Forelimb muscle (tissue), 1 donor: ENCODE results near the gene TRHDE. TPM values are rescaled to one million over a fixed set of nuclear protein-coding genes. Genes with fewer than 3 reads are reported as not detected.

Source experiments
- DNase-seq: peaks from one replicate; pipeline ENCODE4 v3.0.0-alpha.2; 2013; ENCODE audit warnings: low read depth
- polyA plus RNA-seq: library from polyadenylated mRNA; unstranded; fragments of 120-200 nt; gene quantifications from one replicate; pipeline ENCODE4 v1.2.1, GENCODE V29; 2013; ENCODE audit not compliant: insufficient read length

The TRHDE gene
- polyA plus RNA-seq, 1 donor: 0.40 TPM

GRCh38 chr12:72444566-72444965 lies 172.4 kb downstream of the TRHDE start:
- no peak for DNase-seq

- DNase-seq: no peak
These were observed 175.9 kb downstream of the TRHDE start for GRCh38 chr12:72448089-72448488.

DNA sequence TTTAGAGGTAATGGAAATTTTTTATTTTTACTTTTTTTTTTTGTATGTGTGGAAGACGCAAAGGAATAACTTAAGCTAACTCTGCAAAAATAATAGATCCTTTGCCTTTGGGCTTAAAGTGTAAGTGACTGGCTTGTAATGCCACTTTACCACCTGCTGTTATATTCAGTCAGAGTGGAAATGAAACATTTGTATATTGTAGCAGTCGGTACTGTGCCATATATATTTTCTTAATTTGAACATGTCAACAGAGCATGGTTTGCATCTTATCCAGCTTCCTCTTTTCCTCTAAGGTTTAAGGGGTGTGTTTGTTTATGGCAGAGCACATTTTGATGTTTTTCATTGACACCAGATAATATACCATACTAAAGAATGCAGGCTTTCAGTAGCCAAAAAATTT lies 176.6 kb downstream of the TRHDE start:
- DNase-seq: no peak

DNA sequence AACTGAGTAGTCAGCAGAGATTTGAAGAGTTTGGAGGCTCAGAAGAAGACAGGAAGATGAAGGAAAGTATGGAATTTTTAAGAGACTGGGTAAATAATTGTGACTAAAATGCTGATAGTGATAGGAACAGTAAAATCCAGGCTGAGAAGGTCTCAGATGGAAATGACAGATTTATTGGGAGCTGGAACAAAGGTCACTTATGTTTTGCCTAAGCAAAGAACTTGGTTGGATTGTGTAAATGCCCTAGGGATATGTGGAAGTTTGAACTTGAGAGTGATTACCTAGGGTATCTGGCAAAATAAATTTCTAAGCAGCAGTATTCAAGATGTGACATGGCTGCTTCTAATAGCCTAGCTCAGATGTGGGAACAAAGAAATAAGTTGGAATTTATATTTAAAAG lies 180.9 kb downstream of the TRHDE start:
- DNase-seq: no peak

DNA sequence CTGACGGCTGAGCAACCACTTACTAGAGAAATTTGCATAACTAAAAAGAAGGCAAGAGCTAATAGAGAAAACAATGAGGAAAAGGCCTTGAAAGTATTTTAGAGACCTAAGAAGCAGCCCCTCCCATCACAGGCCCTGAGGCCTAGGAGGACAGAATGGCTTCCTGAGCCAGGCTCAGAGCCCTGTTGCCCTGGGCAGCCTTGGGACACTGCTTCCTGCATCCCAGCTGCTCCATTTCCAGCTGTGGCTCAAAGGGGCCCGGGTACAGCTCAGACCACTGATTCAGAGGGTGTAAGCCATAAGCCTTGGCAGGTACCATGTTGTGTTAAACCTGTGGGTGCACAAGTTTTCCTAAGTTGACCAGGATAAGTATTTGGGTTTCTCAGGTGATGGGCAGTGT lies 181.4 kb downstream of the TRHDE start:
- DNase-seq: no peak

DNA sequence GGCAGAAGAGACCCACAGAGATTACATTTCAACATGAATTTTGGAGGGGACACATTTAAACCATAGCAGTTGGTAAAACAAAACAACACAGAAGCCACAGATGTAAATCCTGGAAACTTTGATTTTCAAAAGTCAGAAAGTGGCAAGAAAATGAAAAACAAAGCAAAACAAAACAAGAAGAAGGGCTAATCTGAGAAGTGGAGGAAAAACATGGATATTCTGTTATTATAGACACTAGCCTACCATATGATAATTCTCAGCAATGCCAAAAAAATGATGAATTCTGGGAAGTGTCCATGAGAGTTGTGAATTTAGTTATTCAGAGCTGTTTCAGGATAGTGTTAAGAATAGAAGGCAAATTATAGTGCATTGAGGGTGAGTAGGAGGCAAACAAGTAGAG lies 192.3 kb downstream of the TRHDE start:
- DNase-seq: no peak

GRCh38 chr12:72465155-72465554 lies 193.0 kb downstream of the TRHDE start:
- DNase-seq: no peak

- no peak for DNase-seq
These were observed 193.9 kb downstream of the TRHDE start for GRCh38 chr12:72465940-72466630.

DNA sequence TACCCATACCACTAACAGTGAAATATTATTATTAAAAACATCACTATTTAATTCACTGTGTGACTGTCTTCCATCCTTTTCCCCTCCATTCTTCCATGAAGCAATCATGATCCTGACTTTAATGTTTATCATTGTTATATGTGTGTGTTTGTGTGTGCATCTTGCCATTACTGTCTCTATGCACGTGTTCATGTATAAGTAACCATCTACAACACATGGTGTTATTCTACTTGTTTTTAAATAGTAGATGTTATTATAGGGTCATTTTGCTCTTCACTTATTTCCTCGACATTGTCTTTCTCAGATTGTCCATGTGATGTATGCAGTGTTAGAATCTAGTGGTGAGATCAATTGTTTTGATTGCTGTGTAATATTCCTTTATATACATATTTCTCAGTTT lies 195.8 kb downstream of the TRHDE start:
- DNase-seq: no peak

GRCh38 chr12:72468505-72468904 lies 196.3 kb downstream of the TRHDE start:
- no peak for DNase-seq

DNA sequence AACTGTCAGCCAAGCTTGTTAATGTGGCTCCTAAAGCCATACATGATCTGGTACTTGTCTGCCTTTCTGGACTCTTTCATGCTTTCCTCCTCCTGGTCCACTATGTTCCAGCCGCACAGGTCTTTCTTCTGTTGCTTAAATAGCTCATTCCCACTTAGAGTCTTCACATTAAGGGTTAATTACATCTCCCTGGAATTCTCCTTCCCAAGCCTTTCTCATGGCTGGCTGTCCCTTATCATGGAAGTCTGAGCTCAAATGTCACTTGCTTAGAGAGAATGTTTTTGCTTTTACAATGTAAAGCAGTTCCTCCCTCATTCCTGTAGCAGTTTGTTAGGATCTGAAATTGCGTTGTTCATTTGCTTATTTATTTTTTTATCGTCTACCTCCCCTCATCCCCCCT lies 199.6 kb downstream of the TRHDE start:
- no peak for DNase-seq

DNA sequence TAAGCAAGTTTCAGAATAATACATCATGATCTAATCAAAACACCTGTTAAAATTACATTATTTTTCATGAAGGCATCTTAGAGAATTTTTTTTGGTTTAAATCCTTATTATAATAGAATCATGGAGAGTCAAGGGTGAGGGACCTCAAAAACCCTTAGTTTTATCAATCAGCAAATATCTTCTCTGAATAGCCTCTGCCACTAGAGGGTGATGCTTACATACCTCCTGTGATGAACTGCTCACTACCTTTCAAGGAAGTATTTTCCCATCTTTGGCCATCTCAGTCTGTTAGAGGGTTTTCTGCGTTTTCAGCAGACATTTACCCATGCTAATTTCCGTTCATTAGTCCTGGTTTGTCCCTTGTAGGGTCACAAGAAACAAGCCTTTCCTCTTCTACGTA lies 200.2 kb downstream of the TRHDE start:
- DNase-seq: no peak

GRCh38 chr12:72476301-72476700 lies 204.1 kb downstream of the TRHDE start:
- DNase-seq: no peak

DNA sequence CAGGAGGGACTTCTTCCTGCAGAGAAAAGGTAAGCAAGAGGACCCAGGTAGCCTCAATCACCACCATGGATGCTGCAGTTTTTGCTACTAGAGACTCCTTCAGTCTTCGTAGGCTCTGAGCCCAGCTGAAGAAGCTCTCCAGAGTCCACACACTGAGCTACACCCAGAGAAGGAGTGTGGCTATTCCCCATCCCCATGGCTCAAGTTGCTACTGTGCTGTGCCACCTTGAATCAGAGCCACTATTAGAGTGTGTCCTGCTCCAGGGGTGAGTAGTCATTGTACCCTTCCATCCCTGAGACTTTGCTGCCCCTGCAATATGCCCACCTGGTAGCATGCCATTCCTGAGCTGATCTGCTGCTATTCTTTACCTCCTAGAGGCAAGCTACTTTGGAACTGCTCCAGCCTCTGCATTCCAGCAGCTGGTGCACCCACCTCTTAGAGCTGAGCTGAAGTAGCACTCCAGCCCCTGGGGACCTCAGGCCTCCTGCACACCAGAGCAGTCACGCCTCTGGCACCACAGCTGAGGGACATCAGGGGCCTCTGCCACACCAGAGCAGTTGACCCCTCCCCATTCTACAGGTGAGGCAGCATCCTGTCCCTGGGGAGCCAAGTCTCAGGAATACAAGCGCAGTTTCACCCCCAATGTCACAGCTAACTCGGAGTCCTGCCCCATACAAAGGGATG lies 213.0 kb downstream of the TRHDE start:
- DNase-seq: no peak

DNA sequence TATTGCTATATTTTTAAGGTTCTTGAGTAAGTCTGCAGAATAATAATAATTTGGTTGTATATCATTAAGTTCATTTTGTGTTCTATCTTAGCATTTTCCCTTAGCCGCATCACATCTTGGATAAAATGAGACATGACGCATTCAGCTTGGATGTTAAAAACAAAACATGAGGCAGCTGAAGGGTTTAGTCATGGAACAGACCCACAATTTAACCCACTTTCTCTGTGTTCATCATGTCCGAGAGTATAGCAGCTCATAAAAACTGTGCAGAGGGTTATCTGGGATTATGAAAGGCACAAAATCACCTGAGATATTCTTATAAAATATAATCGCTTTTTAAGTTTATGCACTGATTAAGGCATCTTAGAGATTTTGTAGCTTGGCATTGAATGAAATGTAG lies 219.3 kb downstream of the TRHDE start:
- no peak for DNase-seq

DNA sequence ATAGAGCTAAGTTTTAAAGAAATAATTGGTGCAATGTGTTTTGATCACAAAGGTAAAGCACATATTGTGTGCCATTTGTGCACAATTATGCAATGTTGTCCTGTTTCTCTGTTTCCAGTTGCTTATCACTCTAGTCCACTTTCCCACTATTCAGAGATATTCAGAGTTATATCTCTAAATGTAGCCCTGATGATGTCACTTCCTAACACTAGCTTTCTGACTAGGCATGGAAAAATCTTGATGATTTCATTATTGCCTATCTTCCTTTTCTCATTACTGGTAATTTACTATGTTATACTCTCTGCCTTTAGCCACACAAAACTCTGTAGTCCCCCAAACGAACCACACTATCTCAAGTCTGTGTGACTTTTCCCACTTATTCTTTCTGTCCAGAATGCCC lies 221.2 kb downstream of the TRHDE start:
- DNase-seq: no peak

DNA sequence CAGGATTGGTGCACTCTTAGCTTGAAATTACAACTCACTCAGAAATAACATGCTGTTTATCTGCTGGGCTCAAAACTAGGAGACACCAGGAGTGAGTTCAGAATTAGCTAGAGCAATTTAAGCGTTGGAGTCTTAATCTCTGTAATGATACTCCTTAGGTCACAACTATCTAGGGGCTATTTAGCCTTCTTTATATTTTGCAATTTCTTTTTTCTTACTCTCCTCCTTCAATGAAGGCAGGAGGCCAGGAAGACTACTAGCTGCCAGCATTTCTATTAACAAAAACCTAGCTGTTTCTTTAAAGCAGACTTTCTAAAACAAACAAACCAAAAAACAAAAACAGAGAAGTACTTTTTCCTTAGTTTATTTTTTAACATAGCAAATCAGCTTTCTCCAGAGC lies 226.2 kb downstream of the TRHDE start:
- DNase-seq: no peak

- DNase-seq: no peak
These were observed 227.1 kb downstream of the TRHDE start for GRCh38 chr12:72499244-72499643.

GRCh38 chr12:72502546-72502945 lies 230.4 kb downstream of the TRHDE start:
- DNase-seq: no peak

- DNase-seq: no peak
These were observed 233.1 kb downstream of the TRHDE start for GRCh38 chr12:72505227-72505626.

DNA sequence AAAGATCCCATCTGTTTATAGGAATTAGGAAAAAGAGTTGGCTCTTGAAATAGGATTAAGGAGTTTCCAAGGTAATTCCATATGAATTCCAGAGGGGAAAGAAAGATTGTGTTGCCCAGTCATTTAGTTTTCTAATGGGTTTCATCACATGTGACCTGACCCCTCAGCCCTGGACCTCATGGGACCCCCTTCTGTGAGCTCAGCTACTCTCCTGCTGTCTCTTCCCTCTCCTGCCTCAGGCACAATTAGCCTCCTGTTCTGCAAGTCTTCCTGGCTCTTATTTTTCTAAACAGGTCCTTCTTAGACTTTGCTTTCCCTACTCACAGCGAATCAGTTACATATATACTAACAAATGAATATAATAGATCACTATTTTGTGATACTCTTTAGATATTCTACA lies 237.7 kb downstream of the TRHDE start:
- DNase-seq: no peak

DNA sequence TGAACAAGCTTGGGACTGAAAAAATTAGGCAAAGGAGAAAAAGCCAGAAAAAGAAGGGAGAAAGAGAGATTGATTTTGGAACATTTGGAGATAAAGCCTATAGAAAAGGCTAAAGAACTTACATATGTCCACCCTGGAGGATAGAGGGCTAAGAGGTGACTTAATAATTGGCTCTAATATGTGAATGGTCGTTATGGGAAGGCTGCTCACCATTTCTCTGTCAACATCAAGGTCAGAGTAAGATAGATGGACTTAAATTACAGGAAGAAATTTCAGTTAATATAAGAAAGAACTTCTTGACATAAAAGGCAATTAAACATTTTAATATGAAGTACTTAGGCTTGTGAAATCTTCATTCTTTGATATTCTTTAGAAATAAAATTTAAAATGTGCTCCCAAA lies 238.6 kb downstream of the TRHDE start:
- DNase-seq: no peak

GRCh38 chr12:72511498-72511897 lies 239.3 kb downstream of the TRHDE start:
- no peak for DNase-seq

- DNase-seq: peak; percentile 41
These were observed 239.7 kb downstream of the TRHDE start for GRCh38 chr12:72511906-72512305.
